BJ (cell line): ENCODE data around the gene PCLO. TPM values are rescaled to one million over a fixed set of nuclear protein-coding genes. Genes with fewer than 3 reads are reported as not detected.
"Not testable (repeated sequence)": the region's sequence is repeated elsewhere in the genome, so short reads cannot be mapped to it uniquely, and the experiment has no call there.

ENCODE experiments used
- CTCF ChIA-PET: fragments of 350-600 bp; formaldehyde crosslinking; extraction: SDS; loops from one replicate; lab custom pipeline; 2021; ENCODE audit warnings: antibody characterized with exemption, inconsistent platforms; lab: Yijun Ruan, JAX
- POLR2A ChIA-PET: fragments of 300-600 bp; sonication (Branson Sonifier 250); formaldehyde crosslinking; extraction: SDS; loops from one replicate; lab custom pipeline; 2021; ENCODE audit warnings: antibody characterized with exemption; lab: Charles Lee
- DNase-seq: peaks from one replicate; pipeline ENCODE4 v3.0.0-alpha.2; 2011; ENCODE audit warnings: low read depth
- H3K27me3 ChIP-seq: 2 replicates; pipeline ENCODE4 v1.6.0; 2011; ENCODE audit warnings: low read length; ENCODE audit not compliant: control insufficient read depth, insufficient read depth
- H3K36me3 ChIP-seq: 2 replicates; pipeline ENCODE4 v1.5.1; 2011; ENCODE audit warnings: low read length; ENCODE audit not compliant: control insufficient read depth, insufficient read depth
- H3K4me3 ChIP-seq: 2 replicates; pipeline ENCODE4 v1.5.1; 2011; ENCODE audit warnings: low read depth, mild to moderate bottlenecking, control low read depth, low read length
- polyA plus RNA-seq: library from polyadenylated mRNA; depleted of rRNA; stranded (reverse); fragments of >200 nt; gene quantifications from 2 replicates; pipeline ENCODE4 v1.2.3, GENCODE V29; 2011
- TF ChIP-seq, protein P1 (sequence below): IDR thresholded peaks from 2 replicates; pipeline ENCODE4 v1.5.1; 2011; ENCODE audit warnings: low read depth, mild to moderate bottlenecking, control low read depth, inconsistent platforms, low read length, moderate library complexity; ENCODE audit not compliant: insufficient read depth

PCLO gene
- polyA plus RNA-seq, 1 experiment, result 0.76 TPM

- CTCF ChIA-PET, result no interaction called here
- Histone ChIP-seq H3K4me3 (no peak overlapping the region), H3K36me3 (no peaks in the 10 kb centered on the region), H3K27me3 (no peaks in the 10 kb centered on the region)
- POLR2A ChIA-PET, result no interaction called here
- TF ChIP-seq, protein P1, sequence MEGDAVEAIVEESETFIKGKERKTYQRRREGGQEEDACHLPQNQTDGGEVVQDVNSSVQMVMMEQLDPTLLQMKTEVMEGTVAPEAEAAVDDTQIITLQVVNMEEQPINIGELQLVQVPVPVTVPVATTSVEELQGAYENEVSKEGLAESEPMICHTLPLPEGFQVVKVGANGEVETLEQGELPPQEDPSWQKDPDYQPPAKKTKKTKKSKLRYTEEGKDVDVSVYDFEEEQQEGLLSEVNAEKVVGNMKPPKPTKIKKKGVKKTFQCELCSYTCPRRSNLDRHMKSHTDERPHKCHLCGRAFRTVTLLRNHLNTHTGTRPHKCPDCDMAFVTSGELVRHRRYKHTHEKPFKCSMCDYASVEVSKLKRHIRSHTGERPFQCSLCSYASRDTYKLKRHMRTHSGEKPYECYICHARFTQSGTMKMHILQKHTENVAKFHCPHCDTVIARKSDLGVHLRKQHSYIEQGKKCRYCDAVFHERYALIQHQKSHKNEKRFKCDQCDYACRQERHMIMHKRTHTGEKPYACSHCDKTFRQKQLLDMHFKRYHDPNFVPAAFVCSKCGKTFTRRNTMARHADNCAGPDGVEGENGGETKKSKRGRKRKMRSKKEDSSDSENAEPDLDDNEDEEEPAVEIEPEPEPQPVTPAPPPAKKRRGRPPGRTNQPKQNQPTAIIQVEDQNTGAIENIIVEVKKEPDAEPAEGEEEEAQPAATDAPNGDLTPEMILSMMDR, result no peak
- no peak for DNase-seq
Observed at GRCh38 chr7:83040484-83040883, 122.2 kb downstream of the PCLO start.

DNA sequence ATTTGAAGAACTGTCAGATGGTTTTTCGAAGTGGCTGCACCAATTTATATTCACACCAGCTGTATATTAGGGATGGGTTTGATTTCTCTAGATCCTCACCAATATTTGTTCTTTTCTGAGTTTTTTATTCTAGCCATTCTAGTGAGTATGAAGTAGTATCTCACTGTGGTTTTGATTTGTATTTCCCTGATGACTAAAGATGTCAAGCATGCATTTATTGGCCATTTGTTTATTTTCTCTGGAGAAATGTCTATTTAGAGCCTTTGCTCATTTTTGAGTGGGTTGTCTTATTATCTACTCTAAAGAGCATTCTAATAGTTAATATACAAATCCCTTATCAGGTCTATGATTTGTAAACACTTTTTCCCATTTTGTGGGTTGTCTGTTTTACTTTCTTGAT, 123.9 kb downstream of the PCLO start:
- TF ChIP-seq, protein P1, result no peak
- DNase-seq, result no peak
- POLR2A ChIA-PET, result no interaction called here
- Histone ChIP-seq H3K27me3 (no peaks in the 10 kb centered on the region), H3K4me3 (no peak overlapping the region), H3K36me3 (no peaks in the 10 kb centered on the region)
- CTCF ChIA-PET, result no interaction called here

- Histone ChIP-seq H3K4me3 (no peak overlapping the region), H3K36me3 (no peaks in the 10 kb centered on the region), H3K27me3 (no peaks in the 10 kb centered on the region)
- TF ChIP-seq, protein P1, result no peak
- ChIA-PET CTCF (interaction anchor here (0.7 kb wide), 1 partner anchor 21 kb away, joined by 3 read pairs; no protein-coding TSS in a partner anchor), POLR2A (no interaction called here)
- no peak for DNase-seq
Observed at GRCh38 chr7:83036721-83037380, 125.8 kb downstream of the PCLO start.

DNA sequence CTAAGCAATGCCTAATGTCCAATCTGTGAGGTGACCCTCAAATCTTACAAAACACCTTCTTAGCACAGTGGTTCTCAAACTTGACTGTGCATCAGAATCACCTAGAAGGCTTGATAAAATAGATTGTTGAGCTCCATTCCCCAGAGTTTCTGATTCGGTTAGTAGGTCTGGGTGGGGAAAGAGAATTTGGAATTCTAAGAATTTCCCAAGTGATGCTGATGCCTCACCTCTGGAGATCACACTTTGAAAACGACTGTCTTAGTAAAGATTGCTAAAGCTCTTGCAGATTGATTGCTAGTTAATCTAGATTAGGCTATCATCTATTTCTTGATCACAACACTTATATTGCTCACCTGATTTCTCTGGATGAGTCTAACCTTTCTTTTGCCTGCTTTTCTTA, 126.6 kb downstream of the PCLO start:
- POLR2A ChIA-PET, result no interaction called here
- H3K4me3 ChIP-seq, result no peak overlapping the region
- no peak for DNase-seq
- CTCF ChIA-PET, result no interaction called here
- H3K36me3 ChIP-seq, result no peaks in the 10 kb centered on the region
- TF ChIP-seq, protein P1, result no peak
- H3K27me3 ChIP-seq, result no peaks in the 10 kb centered on the region

GRCh38 chr7:83032195-83032594, 130.5 kb downstream of the PCLO start:
- TF ChIP-seq, protein P1, result no peak

GRCh38 chr7:83023817-83024665, 138.6 kb downstream of the PCLO start:
- POLR2A ChIA-PET, H3K27me3 ChIP-seq, CTCF ChIA-PET, H3K36me3 ChIP-seq, H3K4me3 ChIP-seq, DNase-seq: not testable (repeated sequence)

More at GRCh38 chr7:83032195-83032594, 130.5 kb downstream of the PCLO start:
- CTCF ChIA-PET, result no interaction called here
- H3K36me3 ChIP-seq, result no peaks in the 10 kb centered on the region
- POLR2A ChIA-PET, result interaction anchor here (0.7 kb wide), 1 partner anchor 192 kb away, joined by 15 read pairs; no protein-coding TSS in a partner anchor
- H3K4me3 ChIP-seq, result no peak overlapping the region
- H3K27me3 ChIP-seq, result no peaks in the 10 kb centered on the region
- DNase-seq, result no peak
